KBM-7 (cell line): Measurements from ENCODE around the gene MAB21L4.
A peak's percentile ranks its signal among the peaks of the same experiment; 100 is the strongest.
"Not testable (repeated sequence)": the region's sequence is repeated elsewhere in the genome, so short reads cannot be mapped to it uniquely, and the experiment has no call there.

ENCODE experiments used
- DNase-seq: peaks from one replicate; pipeline ENCODE4 v3.0.0-alpha.2; 2015
- in situ Hi-C: fragments of 300-500 bp; cut with MboI; formaldehyde crosslinking; loops from 2 replicates; pipeline ENCODE4 v1.14.3; 2020; ENCODE audit warnings: low sequenced_read_pairs, low pct_unique_long_range_greater_than_20kb, mixed read lengths

The MAB21L4 gene

DNA sequence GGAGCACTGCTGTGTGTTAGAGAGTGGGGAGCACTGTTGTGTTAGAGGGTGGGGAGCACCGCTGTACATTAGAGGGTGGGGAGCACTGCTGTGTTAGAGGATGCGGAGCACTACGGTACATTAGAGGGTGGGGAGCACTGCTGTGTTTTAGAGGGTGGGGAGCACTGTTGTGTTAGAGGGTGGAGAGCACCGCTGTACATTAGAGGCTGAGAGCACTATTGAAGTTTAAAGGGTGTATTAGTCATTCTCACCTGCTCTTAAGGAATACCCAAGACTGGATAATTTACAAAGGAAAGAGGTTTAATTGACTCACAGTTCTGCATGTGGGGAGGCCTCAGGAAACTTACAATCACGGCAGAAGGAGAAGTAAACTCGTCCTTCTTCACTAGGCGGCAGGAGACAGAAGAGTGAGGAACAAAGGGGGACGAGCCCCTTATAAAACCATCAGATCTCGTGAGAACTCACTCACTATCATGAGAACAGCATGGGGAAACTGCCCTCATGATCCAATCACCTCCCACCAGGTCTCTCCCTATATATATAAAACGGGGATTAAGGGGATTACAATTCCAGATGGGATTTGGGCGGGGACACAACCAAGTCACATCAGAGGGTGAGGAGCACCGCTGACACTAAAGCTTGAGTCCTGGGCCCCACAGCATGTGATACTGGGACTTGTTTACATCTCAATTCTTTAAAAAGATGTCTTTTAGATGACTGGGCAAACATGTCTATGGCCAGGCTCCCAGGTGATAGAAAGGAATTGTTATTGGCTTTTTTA lies 46.9 kb downstream of the MAB21L4 start:
- in situ Hi-C loops, result no loop called here
- DNase-seq, result no peak

DNA sequence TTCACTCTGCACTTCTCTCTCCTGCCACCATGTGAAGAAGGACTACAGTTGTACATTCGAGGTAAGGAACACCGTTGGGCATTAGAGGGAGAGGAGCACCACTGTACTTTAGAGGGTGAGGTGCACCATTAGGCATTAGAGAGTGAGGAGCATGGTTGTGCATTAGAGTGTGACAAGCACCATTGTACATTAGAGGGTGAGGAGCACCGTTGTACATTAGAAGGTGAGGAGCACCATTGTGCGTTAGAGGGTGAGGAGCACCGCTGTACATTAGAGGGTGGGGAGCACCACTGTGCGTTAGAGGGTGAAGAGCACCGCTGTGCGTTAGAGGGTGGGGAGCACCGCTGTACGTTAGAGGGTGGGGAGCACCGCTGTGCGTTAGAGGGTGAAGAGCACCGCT lies 48.1 kb downstream of the MAB21L4 start:
- no peak for DNase-seq
- in situ Hi-C loops, result no loop called here

DNA sequence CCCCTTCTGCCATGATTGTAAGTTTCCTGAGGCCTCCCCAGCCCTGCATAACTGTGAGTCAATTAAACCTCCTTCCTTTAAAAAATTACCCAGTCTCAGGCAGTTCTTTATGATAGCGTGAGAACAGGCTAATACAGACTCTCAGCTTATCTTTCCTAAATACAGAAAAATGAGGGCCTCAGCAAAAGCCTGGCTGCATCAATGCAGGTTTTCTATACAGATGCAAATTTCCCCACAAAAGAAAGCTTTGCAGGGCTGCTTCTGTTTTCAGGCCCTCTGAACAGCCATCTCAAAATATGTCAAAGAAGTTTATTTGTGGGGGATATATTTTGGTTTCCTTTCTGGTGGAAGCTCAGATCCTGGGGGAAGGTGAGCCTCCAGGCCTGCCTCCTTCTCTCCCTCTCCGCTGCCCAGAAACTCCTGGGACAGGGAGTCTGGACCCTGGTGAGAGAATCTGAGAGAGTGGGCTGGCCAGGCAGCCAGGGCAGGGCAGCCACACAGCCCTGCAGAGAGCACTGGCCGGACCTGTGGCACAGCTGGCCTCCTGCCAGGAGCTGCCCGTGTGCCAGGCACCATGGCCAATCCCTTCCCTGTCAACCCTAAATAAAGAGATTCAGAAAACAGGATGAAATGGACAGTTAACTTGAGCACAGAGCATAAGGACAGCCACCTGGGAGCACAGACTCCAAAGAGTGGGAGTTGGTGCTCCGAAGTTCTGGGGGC lies 48.9 kb downstream of the MAB21L4 start:
- DNase-seq, result no peak
- in situ Hi-C loops, result no loop called here

DNA sequence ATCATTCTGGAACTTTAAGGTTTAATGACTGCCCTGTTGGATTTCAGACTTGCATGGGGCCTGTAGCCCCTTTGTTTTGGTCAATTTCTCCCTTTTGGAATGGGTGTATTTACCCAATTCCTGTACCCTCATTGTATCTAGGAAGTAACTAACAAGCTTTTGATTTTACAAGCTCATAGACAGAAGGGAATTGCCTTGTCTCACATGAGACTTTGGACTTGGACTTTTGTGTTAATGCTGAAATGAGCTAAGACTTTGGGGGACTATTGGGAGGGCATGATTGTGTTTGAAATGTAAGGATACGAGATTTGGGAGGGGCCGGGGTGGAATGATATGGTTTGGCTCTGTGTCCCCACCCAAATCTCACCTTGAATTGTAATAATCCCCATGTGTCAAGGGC lies 49.6 kb downstream of the MAB21L4 start:
- in situ Hi-C loops, DNase-seq: not testable (repeated sequence)

GRCh38 chr2:240840435-240841060 lies 55.4 kb downstream of the MAB21L4 start:
- DNase-seq, result peak; percentile 41
- in situ Hi-C loops, result no loop called here

DNA sequence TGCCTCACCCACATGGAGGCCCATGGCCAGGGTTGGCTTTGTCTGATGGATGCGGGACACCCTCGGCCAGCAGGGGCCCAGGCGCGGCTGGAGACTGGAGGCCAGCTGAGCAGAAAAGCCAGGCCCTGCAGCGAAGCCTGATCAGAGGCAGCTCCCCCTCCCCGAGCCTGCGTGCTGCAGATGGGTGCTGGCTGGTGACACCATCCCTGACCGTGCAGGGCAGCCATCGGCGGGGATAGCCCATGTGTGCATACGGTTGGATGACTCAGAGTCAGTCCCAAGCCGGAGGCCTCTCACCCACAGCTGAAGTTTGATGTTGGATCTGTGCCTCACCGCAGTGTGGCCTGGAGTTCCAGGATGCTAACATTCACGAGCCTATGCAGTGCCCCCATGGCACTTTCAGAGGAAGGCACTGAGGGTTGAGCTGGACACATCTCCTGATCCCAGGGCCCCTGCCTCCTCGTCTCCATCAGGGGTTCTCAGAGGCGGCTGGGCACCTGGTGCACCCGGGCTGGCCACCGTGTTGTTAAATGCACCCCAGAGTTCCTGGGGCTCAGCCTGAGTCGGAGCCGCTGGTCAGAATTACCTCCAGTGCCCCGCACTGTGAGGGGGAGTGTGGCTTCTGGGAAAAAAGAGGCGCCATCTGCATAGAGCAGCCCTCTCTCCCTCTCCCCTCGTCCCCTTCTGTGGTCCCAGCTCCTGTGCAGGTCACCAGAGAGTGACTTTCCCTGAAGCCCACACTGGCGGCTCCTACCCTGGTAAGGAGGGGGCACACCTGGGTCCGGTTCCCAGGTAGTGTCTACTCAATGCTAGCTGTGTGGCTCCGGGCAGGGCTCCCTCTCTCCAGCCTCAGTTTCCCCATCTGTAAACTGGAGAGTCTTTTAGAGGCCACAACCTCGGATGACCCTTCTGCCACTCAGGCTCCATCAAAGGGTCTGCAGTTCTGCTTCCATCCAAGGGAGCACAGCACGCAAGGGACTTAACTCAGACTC lies 56.5 kb downstream of the MAB21L4 start:
- in situ Hi-C loops, result no loop called here
- no peak for DNase-seq

- in situ Hi-C loops, result no loop called here
- DNase-seq, result no peak
Observed at GRCh38 chr2:240837621-240838020, 58.3 kb downstream of the MAB21L4 start.

DNA sequence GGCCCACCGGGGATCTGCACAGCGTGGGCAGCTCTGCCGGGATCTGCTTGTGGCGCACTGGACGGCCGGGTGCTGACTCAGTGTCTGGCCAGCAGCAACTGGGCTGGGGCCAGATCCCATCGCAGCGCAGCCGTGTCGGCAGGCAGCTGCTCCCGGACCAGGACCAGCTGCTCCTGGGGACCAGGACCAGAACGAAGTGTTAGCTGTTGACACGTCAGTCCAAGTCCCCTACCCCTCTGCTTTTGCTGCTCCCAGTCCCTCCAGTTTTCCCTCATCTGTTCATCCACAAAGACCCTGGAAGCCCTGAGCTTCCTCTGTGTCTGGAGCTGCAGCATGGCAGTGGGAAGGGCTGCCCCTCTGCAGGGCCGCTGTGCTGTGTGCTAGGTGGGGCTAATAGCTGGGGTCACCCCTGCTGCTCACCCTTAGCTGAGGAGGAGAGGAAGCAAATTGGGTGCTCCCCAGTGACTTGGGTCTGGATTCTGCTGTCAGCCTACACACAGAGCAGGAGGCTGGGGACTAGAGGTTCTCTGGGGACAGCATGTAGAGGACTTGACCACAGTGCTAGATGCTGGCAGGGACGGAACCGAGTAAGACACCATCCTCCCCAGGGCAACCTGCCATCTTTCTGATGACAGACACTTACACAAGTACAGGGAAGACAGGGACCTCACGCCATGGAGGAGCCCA lies 59.0 kb downstream of the MAB21L4 start:
- in situ Hi-C loops, result no loop called here
- no peak for DNase-seq
